ENCODE data around the gene JMJD1C.

GRCh38 chr10:63200431-63200830 is 265.3 kb downstream of the JMJD1C start:
- TF ChIP-seq POLR2A (IDR thresholded peaks at IDR 0.05), result no peak
- TF ChIP-seq CTCF (IDR thresholded peaks at IDR 0.05), result no peak

All from ovary (tissue), 3 donors.